Nephron progenitor cell (in vitro differentiated cells): Measurements from ENCODE around the gene DERL3.

Experiments
- DNase-seq: peaks from one replicate; pipeline ENCODE4 v3.0.0; 2021
- H3K27ac Mint-ChIP-seq: 2 replicates; pipeline ENCODE4 v1.8.0; 2021; ENCODE audit warnings: mild to moderate bottlenecking, moderate library complexity, mixed read lengths
- H3K27me3 Mint-ChIP-seq: 2 replicates; pipeline ENCODE4 v1.8.0; 2021; ENCODE audit warnings: mild to moderate bottlenecking, low read depth, mixed read lengths; ENCODE audit not compliant: poor library complexity
- H3K36me3 Mint-ChIP-seq: 2 replicates; pipeline ENCODE4 v1.8.0; 2021; ENCODE audit warnings: low read depth, mixed read lengths
- H3K4me1 Mint-ChIP-seq: 2 replicates; pipeline ENCODE4 v1.8.0; 2021; ENCODE audit warnings: mixed read lengths
- H3K4me3 Mint-ChIP-seq: 2 replicates; pipeline ENCODE4 v1.8.0; 2021; ENCODE audit warnings: mild to moderate bottlenecking, moderate library complexity, mixed read lengths
- H3K9me3 Mint-ChIP-seq: 2 replicates; pipeline ENCODE4 v1.8.0; 2021; ENCODE audit warnings: mild to moderate bottlenecking, moderate library complexity, mixed read lengths
- CTCF ChIP-seq: fragments of 200-600 bp; sonication (generic); IDR thresholded peaks from 2 replicates; pipeline ENCODE4 v1.5.0; 2021; ENCODE audit warnings: antibody characterized with exemption

DERL3 gene

GRCh38 chr22:23838681-23839468, at the start of gene DERL3:
DERL3 (minus strand) TSS chr22:23839006; CDS start chr22:23838987, 19 bp downstream.
- no peak for TF ChIP-seq CTCF
- Mint-ChIP-seq H3K4me1 (peaks cover 65% of the 10 kb centered on the region), H3K4me3 (peak within 1 kb of the TSS; percentile 86), H3K36me3 (peaks cover 7% of the 10 kb centered on the region), H3K9me3 (peaks cover 3% of the 10 kb centered on the region), H3K27me3 (peaks cover 12% of the 10 kb centered on the region), H3K27ac (peak within 1 kb of the TSS; percentile 93)
- peak; percentile 99 for DNase-seq

- Mint-ChIP-seq H3K4me3 (no peak overlapping the region), H3K4me1 (no peaks in the 10 kb centered on the region), H3K27me3 (peaks cover 4% of the 10 kb centered on the region), H3K36me3 (peaks cover 46% of the 10 kb centered on the region), H3K9me3 (no peaks in the 10 kb centered on the region), H3K27ac (no peak overlapping the region)
- TF ChIP-seq CTCF, result no peak
- peak; percentile 27 for DNase-seq
Measured at GRCh38 chr22:23884140-23884539, 45.3 kb upstream of the DERL3 start.

- Mint-ChIP-seq H3K4me3 (no peak overlapping the region), H3K27ac (no peak overlapping the region), H3K9me3 (no peaks in the 10 kb centered on the region), H3K4me1 (peaks cover 2% of the 10 kb centered on the region), H3K27me3 (peaks cover 4% of the 10 kb centered on the region), H3K36me3 (peaks cover 49% of the 10 kb centered on the region)
- no peak for TF ChIP-seq CTCF
- DNase-seq, result no peak
Measured at GRCh38 chr22:23883658-23884057, 44.9 kb upstream of the DERL3 start.

GRCh38 chr22:23882370-23882769, 43.6 kb upstream of the DERL3 start:
- Mint-ChIP-seq H3K27me3 (peaks cover 4% of the 10 kb centered on the region), H3K4me1 (peaks cover 12% of the 10 kb centered on the region), H3K9me3 (no peaks in the 10 kb centered on the region), H3K36me3 (peaks cover 57% of the 10 kb centered on the region), H3K4me3 (no peak overlapping the region), H3K27ac (no peak overlapping the region)
- TF ChIP-seq CTCF, result no peak
- no peak for DNase-seq

- Mint-ChIP-seq H3K9me3 (no peaks in the 10 kb centered on the region), H3K4me3 (no peak overlapping the region), H3K27me3 (peaks cover 7% of the 10 kb centered on the region), H3K36me3 (peaks cover 75% of the 10 kb centered on the region), H3K4me1 (peaks cover 12% of the 10 kb centered on the region), H3K27ac (no peak overlapping the region)
- TF ChIP-seq CTCF, result no peak
- no peak for DNase-seq
Measured at GRCh38 chr22:23878219-23878618, 39.4 kb upstream of the DERL3 start.

- Mint-ChIP-seq H3K36me3 (peaks cover 75% of the 10 kb centered on the region), H3K4me3 (no peak overlapping the region), H3K27ac (no peak overlapping the region), H3K4me1 (peaks cover 12% of the 10 kb centered on the region), H3K27me3 (peaks cover 7% of the 10 kb centered on the region), H3K9me3 (no peaks in the 10 kb centered on the region)
- DNase-seq, result no peak
- no peak for TF ChIP-seq CTCF
Measured at GRCh38 chr22:23877566-23877965, 38.8 kb upstream of the DERL3 start.
